ES-I3 (cell line): ENCODE measurements around the gene OR2T4.

Experiments used
- H3K36me3 ChIP-seq: 2 replicates; pipeline ENCODE4 v1.6.1; 2013; ENCODE audit warnings: mild to moderate bottlenecking, low read length, control low read depth, moderate library complexity; ENCODE audit not compliant: insufficient read depth
- H3K4me1 ChIP-seq: 2 replicates; pipeline ENCODE4 v1.6.1; 2013; ENCODE audit warnings: mild to moderate bottlenecking, control low read depth, low read length; ENCODE audit not compliant: insufficient read depth
- H3K9ac ChIP-seq: 2 replicates; pipeline ENCODE4 v1.6.1; 2013; ENCODE audit warnings: low read depth, mild to moderate bottlenecking, low read length, moderate library complexity
- H3K9me3 ChIP-seq: 2 replicates; pipeline ENCODE4 v1.6.1; 2013; ENCODE audit warnings: mild to moderate bottlenecking, low read length, moderate library complexity; ENCODE audit not compliant: control insufficient read depth, insufficient read depth

Gene OR2T4

GRCh38 chr1:248361121-248361715 lies at the start of gene OR2T4:
TSS of gene OR2T4 (plus strand) at chr1:248361665. CDS start at chr1:248361665, 0 bp downstream.
- H3K36me3 ChIP-seq: no peaks in the 10 kb centered on the region
- no peaks in the 10 kb centered on the region for H3K4me1 ChIP-seq
- no peaks in the 10 kb centered on the region; the same call in 1 of the 2 replicates for H3K9me3 ChIP-seq
- no peak within 1 kb of the TSS for H3K9ac ChIP-seq

- H3K4me1 ChIP-seq: no peaks in the 10 kb centered on the region
- H3K9me3 ChIP-seq: no peaks in the 10 kb centered on the region
- no peaks in the 10 kb centered on the region for H3K36me3 ChIP-seq
- no peak overlapping the region for H3K9ac ChIP-seq
Measured at GRCh38 chr1:248316796-248317195, 44.7 kb upstream of the OR2T4 start.

DNA sequence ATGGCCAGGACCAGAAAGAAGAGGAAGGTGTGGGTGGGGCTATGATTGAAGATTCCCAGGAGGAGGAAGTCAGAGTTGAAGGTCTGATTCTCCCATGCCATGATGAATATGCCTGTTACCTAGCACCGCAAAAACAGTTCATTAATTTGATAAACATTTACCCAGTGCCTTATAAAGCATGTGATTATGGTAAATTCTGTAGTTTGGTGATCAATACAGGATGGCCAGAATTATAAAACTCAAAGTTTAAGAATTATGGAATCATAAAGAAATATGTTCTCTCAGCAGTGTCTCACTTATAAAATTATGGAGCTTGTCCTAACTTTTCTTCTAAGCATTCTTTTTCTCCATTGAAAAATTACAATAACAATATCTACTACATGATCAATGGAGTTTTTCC lies 37.0 kb upstream of the OR2T4 start, which contains the start of gene OR2M7:
Gene OR2M7 (minus strand): TSS at position 101 of the 400 bp plus-strand sequence. CDS start 0 bp downstream, at position 101.
- no peaks in the 10 kb centered on the region for H3K4me1 ChIP-seq
- H3K36me3 ChIP-seq: no peaks in the 10 kb centered on the region
- H3K9me3 ChIP-seq: no peaks in the 10 kb centered on the region
- H3K9ac ChIP-seq: no peak within 1 kb of the TSS

DNA sequence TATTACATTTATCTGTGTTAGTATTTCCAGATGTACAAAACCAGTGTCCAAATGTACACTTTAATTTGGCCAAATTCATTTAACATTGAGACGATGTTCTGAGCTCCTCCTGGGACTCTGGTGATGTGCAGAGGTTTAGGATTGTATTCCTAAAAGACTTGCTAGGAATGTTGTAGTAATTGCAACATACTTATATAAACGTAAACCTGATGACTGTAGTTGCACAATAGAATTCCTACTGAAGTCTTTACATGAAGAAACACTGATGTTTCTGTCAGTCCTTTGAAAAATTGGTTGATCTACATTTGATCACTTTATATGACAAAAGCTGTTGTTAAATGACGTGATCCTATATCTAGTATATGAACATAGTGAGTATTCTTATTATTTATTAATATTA lies 18.0 kb upstream of the OR2T4 start:
- Histone ChIP-seq H3K9me3 (no peaks in the 10 kb centered on the region), H3K9ac (no peak overlapping the region), H3K36me3 (no peaks in the 10 kb centered on the region), H3K4me1 (no peaks in the 10 kb centered on the region)

GRCh38 chr1:248348475-248348874 lies 13.0 kb upstream of the OR2T4 start, which contains the start of gene OR14C36:
TSS of gene OR14C36 (plus strand) at chr1:248348775. CDS start at chr1:248348775, 0 bp downstream.
- Histone ChIP-seq H3K4me1 (no peaks in the 10 kb centered on the region), H3K9ac (no peak within 1 kb of the TSS), H3K9me3 (no peaks in the 10 kb centered on the region), H3K36me3 (no peaks in the 10 kb centered on the region)

DNA sequence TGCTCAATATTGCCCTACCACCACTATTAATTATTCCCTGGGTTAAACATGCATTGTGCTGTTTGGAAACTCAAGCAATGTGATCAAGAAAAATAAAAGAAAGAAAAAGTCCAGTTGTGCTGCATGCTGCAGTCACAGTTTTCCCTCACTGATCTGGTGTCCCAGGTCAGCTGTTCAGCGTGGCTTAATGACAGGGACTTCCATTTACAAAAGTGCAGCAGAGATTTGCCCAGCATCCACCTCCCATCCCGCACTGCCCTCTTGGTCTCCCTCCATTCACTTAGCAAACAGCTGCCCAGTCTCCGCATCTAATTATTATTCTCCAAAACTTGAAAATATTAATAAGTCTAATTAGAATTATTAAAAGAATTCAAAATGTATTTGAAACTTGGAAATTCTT lies 2.0 kb upstream of the OR2T4 start:
- Histone ChIP-seq H3K4me1 (no peaks in the 10 kb centered on the region), H3K9ac (no peak overlapping the region), H3K9me3 (no peaks in the 10 kb centered on the region), H3K36me3 (no peaks in the 10 kb centered on the region)

DNA sequence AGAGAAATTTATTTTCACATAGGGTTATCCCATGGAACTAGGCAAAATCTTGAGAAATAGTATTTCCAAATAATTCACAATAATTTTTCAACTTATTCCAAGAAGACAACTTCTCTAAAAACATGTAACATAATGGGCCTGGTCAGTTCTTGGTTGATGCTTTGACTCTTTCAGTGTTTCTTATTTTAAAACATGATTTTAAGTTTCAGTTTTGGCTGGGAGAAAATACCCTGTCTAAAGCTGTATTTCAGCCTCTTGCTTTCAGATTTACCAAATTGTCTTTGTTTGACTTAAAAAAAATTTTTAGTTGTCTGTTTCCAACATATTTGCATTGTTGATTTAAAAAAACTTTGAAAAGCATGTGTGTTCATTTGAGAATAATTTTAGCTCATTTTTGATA lies 5.1 kb downstream of the OR2T4 start:
- H3K9ac ChIP-seq: no peak overlapping the region
- no peaks in the 10 kb centered on the region for H3K4me1 ChIP-seq
- no peaks in the 10 kb centered on the region for H3K36me3 ChIP-seq
- no peaks in the 10 kb centered on the region; the same call in 1 of the 2 replicates for H3K9me3 ChIP-seq

DNA sequence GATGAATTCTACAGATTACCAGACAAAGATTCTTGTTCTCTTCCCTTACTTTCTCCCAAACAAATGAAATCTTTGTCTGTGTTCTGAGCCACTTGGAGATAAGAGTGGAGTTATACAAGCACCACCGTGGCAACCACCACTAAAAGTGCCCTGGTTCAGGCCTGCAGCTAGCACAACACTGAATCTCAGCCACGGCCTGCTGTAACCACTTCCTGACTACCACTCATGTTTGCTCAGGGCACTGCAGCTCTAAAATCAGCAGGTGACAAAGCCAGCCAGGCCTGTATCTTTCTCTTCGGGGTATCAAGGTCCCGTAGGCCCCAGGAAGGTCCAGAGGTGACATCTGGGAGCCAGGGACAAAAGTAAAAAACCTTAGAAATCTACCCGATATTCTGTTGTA lies 10.9 kb downstream of the OR2T4 start:
- no peaks in the 10 kb centered on the region for H3K36me3 ChIP-seq
- H3K9ac ChIP-seq: no peak overlapping the region
- H3K9me3 ChIP-seq: no peaks in the 10 kb centered on the region

DNA sequence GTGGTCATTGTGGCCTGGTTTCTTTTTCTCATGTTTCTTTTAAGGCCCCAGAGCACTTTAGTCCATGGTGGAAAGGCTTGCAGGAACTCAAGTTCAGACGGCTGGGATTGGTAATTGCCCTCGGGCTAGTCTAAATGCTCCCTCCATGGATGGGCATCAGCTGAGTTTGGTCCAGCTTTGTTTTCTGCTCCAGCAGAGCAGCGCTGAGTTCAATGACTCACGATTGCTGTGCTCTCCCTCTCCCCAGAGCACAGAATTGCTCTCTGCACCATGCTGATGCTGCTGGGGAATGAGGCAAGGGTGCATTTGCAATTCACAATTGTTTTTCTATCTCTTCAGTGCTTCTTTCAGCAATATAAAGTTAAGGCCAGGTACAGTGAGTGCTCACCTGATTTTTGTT lies 12.3 kb downstream of the OR2T4 start:
- no peaks in the 10 kb centered on the region for H3K9me3 ChIP-seq
- no peaks in the 10 kb centered on the region for H3K4me1 ChIP-seq
- no peaks in the 10 kb centered on the region for H3K36me3 ChIP-seq
- H3K9ac ChIP-seq: no peak overlapping the region

More for the DNA sequence above, 10.9 kb downstream of the OR2T4 start:
- no peaks in the 10 kb centered on the region for H3K4me1 ChIP-seq

- Histone ChIP-seq H3K9ac (no peak within 1 kb of the TSS), H3K9me3 (no peaks in the 10 kb centered on the region), H3K36me3 (no peaks in the 10 kb centered on the region), H3K4me1 (no peaks in the 10 kb centered on the region)
Measured at GRCh38 chr1:248375446-248375845, 14.0 kb downstream of the OR2T4 start, which contains the start of gene OR2T6. TSS of gene OR2T6 (plus strand) at chr1:248375746. CDS start at chr1:248387609, 11,863 bp downstream.

- Histone ChIP-seq H3K9me3 (no peaks in the 10 kb centered on the region), H3K9ac (no peak overlapping the region), H3K4me1 (no peaks in the 10 kb centered on the region), H3K36me3 (no peaks in the 10 kb centered on the region)
Measured at GRCh38 chr1:248376916-248377315, 15.5 kb downstream of the OR2T4 start.

GRCh38 chr1:248380854-248381253 lies 19.4 kb downstream of the OR2T4 start:
- Histone ChIP-seq H3K9ac (no peak overlapping the region), H3K36me3 (no peaks in the 10 kb centered on the region), H3K9me3 (no peaks in the 10 kb centered on the region), H3K4me1 (no peaks in the 10 kb centered on the region)

DNA sequence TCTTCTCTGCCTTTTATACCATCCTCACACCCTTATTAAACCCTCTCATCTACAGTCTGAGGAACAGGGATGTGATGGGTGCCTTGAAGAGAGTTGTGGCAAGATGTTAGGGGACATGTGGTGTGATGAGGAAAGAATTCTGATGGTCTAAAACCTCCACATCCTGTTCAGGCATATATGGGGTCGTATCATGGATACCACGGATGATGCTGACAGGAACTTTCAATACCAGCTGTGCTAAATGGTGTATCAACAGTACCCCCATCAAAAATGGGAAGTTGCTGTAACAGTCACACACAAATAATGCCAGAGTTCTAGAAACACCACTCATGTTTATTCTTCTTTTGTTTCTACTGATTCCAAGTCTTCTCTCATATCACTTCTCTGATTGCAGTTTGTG lies 27.0 kb downstream of the OR2T4 start:
- Histone ChIP-seq H3K36me3 (no peaks in the 10 kb centered on the region), H3K9me3 (no peaks in the 10 kb centered on the region), H3K9ac (no peak overlapping the region), H3K4me1 (no peaks in the 10 kb centered on the region)

GRCh38 chr1:248393050-248393449 lies 31.6 kb downstream of the OR2T4 start:
- H3K36me3 ChIP-seq: no peaks in the 10 kb centered on the region
- no peak overlapping the region for H3K9ac ChIP-seq
- H3K4me1 ChIP-seq: no peaks in the 10 kb centered on the region
- H3K9me3 ChIP-seq: no peaks in the 10 kb centered on the region

DNA sequence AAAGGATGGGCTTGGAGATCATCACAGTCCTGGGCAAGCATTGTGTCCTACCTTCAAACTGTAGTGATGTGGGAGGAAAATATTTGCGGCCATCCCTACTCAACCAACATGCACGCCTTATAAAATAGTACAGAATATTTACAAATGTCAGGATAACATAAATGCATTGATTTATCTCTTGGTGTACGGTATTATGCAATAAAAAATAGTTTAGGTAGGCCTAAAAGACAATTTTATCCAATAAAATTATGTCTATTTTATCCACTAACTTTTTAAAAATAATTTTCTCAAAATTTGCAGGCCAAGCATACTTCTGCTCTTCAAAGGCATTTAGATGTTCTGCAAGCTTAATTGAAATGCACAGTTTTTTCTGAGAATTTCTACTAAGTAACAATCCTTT lies 41.3 kb downstream of the OR2T4 start, which contains the start of gene OR2T1:
Gene OR2T1 (plus strand): TSS at position 301 of the 400 bp plus-strand sequence. CDS start 3,100 bp downstream, outside the sequence.
- Histone ChIP-seq H3K9ac (no peak within 1 kb of the TSS), H3K36me3 (no peaks in the 10 kb centered on the region), H3K4me1 (no peaks in the 10 kb centered on the region), H3K9me3 (no peaks in the 10 kb centered on the region)
